GM18511 (cell line): ENCODE measurements around the gene NLRC5.
"Not testable (repeated sequence)": the region's sequence is repeated elsewhere in the genome, so short reads cannot be mapped to it uniquely, and the experiment has no call there.

Experiments
- ATAC-seq: cut with Tn5 transposase; IDR thresholded peaks from one replicate; pipeline ENCODE4 v1.9.1; 2021; ENCODE audit warnings: mild to moderate bottlenecking, moderate library complexity; ENCODE audit not compliant: unreplicated experiment

NLRC5 gene

DNA sequence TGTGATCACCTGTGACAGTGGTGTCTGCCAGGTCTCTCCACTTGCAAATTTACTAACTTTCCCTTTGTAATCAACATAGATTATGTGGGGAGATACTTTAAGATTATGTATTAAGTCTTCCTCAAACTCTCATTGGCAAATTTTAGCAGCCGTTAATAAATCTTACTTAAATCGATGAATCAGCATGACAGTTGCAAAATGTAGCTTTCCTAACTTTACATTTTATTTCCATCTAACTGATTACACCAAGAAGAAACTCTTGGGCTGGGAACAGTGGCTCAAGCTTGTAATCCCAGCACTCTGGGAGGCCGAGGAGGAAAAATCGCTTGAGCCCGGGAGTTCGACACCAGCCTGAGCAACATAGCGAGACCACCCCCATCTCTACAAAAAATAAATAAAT lies 79.7 kb downstream of the NLRC5 start:
- no peak for ATAC-seq

DNA sequence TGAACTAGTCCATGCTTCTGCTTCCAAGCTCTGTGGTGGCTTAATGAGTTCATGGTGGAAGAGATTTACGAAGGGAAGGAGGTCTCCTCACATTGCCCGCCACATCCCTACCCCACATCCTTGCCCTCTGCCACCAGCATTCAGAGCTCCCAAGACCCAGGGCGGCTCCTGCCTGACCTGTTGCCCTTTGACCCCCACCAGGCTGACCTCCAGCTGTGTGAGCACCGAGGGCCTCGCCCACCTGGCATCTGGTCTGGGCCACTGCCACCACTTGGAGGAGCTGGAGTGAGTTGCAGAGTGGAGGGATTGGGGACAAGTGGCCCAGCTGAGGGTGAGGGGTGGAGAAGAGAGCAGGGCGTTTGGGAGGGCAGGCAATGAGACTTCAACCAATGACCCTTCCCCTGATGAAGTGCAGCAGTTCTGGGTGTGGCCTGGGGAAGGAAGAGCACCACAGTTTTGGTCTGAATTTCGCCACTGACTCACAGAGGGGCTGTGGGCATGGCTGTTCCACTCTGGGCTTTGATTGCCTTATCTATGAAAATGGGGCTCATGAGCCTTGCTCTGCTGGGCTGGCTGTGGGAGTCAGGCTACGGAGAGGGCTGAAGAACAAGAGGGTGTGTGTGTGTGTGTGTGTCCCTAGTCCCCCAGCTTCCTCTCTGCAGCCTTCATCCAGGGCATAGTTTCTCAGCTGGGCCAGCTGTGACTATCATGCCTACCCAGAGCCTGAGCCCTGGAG lies 80.4 kb downstream of the NLRC5 start:
- ATAC-seq: no peak

DNA sequence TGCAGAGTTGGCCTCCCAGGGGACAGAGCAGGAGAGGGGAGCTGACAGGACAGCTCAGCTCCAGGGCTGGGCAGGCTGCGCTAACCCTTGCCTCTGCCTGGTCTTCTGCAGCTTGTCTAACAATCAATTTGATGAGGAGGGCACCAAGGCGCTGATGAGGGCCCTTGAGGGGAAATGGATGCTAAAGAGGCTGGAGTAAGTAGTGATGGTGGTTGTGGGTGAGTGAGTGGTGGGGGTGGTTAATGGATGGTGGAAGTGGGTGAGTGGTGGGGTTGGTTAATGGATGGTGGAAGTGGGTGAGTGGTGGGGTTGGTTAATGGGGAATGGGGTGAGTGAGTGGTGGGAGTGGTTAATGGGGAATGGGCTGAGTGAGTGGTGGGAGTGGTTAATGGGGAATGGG lies 81.1 kb downstream of the NLRC5 start:
- no peak for ATAC-seq

DNA sequence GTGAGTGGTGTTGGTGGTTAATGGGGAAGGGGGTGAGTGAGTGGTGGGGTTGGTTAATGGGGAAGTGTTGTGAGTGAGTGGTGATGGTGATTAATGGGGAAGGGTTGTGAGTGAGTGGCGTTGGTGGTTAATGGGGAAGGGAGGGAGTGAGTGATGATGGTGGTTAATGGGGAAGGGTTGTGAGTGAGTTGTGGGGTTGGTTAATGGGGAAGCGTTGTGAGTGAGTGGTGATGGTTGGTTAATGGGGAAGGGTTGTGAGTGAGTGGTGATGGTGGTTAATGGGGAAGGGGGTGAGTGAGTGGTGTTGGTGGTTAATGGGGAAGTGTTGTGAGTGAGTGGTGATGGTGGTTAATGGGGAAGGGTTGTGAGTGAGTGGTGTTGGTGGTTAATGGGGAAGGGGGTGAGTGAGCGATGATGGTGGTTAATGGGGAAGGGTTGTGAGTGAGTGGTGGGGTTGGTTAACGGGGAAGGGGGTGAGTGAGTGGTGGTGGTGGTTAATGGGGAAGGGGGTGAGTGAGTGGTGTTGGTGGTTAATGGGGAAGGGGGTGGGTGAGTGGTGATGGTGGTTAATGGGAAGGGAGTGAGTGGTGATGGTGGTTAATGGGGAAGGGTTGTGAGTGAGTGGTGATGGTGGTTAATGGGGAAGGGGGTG lies 81.8 kb downstream of the NLRC5 start:
- not testable (repeated sequence) for ATAC-seq

DNA sequence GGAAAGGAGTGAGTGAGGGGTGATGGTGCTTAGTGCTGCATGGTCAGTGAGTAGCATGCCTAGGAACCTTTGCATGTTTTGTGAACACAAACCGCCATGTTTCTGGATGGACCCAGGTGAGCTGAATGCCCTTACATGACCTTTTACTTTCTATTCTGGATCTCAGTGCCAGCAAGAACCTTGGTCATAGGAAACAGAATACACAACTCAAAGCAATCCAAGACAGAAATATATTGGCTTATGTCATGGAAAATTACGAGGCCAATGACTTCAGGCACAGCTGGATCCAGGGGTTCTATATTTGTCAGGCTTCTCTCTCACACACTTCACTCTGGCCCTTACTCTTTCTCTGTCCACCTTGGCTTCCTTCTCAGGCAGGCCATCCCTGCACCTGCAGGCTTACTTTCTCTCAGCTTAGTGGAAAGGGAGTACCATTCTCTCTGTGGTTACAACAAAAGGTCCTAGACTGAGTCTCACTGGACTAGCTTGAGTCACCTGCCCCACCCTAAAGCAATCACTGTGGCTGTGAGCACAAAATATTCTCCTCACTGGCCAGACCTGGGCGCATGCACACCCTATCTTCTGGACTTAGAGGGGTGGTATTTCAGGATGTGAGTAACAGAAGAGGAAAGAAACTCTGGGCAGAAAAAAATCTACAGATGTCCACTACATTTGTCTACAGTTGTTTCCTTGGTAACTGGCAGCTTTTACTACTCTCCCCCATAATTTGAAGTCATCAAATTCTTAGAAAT lies 82.7 kb downstream of the NLRC5 start:
- ATAC-seq: no peak

DNA sequence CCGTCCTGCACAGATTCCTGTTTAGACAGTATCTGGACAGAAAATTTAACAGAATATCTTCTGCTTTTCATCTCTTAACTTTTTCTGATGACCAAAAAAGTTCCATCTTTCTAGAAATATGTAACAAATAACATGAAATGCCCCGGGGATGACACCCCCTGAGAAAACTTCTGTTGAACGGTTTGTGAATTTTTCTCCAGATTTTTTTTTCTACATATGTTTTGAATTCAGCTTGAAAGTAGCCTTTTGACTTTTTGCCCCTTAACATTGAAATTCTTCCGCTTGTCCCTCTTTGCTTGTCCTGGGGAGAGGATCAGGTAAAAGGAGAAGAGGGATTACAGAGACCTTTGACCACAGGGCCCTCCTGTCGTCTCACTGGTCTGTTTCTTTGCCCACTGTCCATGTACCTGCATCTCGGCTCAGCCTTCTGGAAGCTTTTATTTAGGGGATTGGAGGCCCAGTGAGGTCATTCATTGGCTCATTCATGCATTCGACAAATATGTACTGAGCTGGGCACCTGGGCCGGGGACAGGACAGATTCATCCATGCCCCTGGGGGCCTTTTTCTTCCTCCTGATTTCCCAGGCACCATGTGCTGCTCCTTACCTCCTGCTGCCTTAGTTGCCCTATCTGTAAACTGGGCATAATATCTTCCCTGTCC lies 83.4 kb downstream of the NLRC5 start:
- no peak for ATAC-seq

DNA sequence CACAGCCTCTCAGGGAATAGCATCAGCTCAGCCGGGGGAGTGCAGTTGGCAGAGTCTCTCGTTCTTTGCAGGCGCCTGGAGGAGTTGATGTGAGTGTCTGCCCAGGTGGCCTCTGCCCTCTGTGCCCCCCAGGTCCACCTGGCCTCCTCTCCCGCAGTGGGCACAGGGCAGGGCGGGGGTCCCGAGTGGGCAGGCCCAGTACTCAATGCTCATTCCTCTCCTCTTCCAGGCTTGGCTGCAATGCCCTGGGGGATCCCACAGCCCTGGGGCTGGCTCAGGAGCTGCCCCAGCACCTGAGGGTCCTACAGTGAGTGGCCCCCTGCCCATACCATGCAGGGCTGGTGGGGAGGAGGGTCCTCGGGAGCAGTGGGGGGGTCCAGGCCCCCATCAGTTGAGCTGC lies 88.4 kb downstream of the NLRC5 start:
- no peak for ATAC-seq

DNA sequence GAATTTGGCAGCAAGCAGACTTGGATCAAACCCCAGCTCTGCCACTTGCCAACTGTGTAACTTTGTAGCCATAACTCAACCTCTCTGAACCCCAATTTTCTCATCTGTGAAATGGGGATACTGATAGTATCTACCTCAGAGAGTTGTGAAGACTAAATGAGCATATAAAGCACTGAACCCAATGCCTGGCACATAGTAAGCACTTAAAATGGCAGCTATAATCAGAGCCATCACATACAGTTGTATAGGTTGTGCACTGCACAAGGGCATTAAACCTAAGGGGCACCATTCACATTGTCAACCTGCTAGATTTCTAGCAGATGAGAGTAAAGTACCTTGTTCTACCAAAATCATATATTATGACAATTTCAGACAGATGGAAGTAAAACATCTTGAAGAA lies 92.4 kb downstream of the NLRC5 start:
- no peak for ATAC-seq

DNA sequence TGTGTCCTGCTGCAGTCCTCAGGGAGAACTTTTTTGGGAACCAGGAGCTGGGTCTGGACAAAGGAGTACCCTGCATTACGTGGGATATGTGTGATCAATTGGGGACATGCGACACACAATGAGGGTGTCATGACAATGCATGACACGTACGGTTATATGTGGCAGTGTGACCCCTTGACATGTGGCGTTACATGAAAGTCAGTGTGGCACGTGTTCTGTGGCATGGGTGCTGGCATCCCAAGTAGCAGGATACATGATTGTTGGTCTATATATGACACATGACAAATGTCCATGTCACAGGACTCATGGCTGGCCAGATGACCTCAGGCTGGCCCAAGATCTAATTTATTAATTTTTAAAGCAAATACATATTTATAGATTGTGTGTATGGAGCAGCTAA lies 93.3 kb downstream of the NLRC5 start:
- no peak for ATAC-seq

DNA sequence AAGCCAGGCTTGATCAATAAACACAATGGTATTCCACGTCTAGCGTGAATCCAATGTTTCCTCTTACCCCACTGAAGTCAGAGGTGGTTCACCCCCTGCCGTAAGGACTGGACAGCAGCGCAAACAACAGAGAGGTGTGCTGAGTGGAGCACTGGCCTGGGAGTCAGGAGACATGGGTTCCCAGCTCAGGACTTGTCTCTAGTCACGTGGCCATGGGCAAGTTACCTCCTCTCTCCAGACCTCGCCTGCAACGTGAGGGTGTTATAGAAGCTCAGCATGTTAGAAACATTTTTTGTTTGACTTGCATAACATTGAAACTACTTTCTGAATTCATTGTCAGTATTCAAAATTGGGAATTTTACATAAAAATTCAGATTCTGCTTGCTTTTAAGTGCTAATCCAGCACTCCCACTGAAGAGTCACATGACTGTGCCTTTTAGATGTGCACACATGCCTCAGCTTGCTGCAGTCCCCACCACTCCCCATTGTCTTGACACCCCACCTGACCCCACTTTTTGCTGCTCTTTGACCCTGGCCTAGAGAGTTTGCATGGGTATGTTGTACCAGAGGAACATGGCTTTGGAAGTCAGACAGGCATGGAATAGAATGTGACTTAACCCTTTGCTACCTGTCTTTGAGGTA lies 94.2 kb downstream of the NLRC5 start:
- no peak for ATAC-seq

DNA sequence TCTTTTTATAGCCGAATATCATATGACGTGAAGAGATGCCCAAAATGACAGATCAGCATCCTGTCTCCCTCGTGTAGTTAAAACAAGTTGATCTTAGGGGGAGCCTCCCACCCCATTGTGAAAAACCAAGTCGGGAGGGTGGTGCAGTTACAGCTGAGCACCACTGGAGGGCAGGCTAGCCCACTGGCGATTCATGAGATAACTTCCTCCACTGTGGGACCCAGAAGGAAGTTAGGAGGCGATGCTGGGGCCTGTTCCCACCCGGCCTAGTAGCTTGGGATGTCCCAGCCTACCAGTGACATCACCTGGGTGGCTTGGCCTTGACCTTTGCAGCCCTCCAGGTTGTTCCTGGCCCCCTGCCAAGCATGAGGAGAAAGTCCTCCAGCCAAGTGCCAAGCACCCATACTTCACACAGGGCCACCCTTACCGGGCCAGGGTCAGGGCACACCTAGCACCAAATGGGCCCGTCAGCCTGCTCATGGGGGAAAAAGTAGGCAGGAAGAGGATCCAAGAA lies 95.0 kb downstream of the NLRC5 start:
- ATAC-seq: no peak

DNA sequence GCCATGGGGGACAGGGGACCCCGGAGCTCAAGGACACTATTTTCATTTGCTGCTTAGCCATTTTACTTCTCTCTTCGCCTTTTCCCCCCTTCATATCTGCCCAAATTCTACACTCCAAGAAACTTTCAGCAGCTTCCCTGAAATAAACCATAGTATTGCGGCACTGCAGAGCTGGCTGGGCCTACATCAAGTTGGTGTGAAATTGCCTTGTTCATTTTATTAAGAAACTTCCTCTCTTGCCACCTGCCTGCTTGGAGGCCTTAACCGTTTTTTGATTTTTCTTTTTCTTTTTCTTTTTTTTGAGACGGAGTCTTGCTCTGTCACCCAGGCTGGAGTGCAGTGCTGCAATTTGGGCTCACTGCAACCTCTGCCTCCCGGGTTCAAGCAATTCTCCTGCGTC lies 95.6 kb downstream of the NLRC5 start:
- no peak for ATAC-seq

DNA sequence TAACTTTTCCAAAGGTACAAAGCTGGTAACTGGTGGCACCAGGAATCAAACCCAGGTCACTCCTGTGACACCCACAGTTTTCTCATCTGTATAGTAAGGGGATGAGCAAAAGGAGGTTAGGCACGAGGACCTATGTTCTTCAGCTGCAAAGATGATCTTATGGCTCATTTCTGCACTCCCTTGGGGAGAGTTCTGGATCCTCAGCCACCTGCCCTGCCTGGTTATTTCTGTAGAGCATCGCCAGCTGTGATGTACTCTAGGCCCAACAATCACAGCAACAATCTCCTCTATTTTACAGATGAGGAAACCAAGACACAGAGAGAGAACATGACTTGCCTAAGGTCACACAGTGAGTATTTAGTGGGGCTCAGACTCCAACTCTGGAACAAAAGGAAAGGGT lies 97.6 kb downstream of the NLRC5 start:
- ATAC-seq: no peak

DNA sequence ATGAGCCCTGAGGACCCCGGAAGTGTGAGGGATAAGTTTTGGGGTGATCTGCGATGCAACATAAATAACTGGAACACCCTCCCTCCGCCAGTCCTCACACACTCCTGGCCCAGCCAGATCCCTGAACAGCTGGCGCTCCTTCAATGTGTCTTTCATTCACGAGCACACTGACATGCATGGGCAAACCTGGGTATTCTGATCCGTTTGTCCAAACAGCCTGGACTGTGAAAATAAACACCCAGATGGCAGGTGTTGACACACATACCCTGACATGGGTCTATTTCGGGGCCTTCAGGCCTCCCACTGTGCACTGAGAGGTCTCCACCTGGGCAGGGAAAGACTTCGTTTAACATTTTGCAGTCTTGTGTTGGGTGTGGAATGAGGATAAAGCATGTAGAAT lies 100.0 kb downstream of the NLRC5 start:
- ATAC-seq: no peak

DNA sequence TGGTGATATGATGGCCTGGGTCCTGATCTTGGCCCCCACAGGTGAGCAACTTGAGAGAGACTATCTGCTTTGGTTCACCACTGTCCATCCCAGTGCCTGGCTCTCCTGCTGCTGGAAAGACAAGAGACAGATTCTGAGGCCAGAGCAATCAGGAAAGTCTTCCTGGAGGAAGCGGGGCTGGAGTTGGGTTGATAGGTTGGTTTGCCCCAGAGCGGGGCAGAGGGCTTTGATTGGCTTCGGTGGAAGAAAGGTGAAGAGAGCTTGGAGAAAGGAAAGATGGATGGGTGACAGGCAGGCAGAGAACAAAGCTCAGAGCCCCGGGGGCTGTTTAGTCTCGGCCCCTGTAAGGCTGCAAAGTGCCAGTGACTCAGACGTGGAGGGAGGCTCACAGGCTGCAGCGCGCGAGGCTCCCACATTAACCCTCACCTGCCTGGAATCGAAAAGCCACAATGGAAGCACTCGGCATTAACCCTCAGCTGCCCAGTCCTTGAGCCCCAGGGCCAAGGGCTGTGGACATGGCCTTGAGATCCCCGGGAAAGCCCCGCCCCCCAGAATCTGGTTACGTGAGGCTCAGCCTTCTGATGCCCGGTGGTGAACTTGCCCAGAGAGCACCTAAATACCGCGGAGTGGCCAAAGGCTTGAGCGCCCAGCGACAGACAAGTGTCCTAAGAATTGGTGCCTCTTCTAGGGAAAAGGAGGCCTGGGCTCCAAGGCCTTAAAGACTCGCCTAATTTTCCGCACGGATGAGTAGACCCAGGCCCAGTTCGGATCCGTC lies 102.0 kb downstream of the NLRC5 start:
- no peak for ATAC-seq

DNA sequence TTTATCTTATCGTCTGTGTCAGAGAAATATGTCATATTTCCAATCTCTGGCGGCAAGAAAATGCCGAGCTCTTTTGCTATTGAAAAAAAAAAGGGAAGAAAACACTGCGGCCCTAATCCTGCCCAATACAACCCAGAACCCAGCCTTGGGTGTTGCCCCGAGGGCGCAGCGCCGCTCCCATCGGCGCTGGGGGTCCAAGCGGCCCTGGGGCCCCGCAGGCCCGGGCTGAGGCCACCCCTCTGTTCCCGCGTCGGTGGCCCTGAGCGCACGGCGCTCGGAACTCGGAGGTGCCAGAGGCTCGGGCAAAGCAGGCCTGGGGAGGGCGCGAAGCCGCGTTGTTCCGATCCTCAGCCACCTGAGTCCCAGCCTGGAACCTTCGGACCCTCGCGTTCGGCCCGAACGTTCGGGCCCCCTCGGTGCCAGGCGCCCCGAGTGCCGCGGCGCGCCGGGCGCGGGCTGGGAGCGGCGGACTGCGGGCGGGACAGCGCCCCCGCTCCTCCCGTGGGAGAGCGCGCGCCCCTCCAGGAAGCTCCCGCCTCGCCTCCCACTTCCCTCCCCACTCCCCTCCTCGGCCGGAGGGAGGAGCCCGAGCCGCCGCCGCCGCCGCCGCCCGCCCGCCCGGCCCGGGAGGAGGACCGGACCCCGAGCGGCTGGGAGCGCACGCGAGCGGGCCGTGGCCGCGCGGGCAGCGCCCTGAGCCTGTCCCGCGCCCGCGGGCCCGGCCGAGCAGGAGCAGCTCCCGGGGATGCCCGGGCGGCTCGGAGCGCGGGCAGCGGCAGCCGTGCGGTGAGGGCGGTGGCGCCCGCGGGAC lies 102.8 kb downstream of the NLRC5 start, which contains the start of gene CPNE2:
Gene CPNE2, plus strand, starts transcription at position 609 of the 811 bp plus-strand sequence. CDS start 18,160 bp downstream, outside the sequence.
- peak; percentile 50 for ATAC-seq

DNA sequence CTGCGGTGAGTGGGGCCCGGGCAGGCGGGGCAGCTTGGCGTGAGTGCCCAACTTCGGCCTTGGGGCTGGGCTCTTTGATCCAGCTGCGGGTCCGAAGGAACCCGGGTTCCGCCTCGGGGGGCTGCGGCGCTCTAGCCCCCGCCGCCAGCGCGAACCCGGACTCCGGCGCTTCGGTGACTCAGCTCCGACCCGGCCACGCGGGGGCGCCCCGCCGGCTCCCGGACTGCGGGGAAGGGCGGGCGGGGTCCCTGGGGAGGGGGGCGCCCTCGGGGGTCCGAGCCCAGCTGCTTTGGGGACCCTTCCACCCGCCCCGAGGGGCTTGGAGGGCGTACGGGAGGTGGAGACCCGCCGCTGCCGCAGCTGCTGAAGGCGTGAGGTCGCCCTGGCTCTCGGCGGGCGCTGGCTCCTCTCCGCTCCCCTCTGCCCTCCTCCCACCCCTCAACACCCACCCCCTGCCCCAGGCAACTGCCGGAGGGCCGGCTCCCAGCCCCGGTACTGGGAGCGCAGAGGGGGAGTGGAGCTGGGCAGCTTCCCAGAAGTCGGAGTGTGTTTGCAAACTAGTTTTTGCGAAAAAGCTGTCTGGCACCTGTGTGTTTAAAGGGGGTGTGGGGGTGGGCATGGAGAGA lies 103.5 kb downstream of the NLRC5 start:
- ATAC-seq: peak; percentile 58

DNA sequence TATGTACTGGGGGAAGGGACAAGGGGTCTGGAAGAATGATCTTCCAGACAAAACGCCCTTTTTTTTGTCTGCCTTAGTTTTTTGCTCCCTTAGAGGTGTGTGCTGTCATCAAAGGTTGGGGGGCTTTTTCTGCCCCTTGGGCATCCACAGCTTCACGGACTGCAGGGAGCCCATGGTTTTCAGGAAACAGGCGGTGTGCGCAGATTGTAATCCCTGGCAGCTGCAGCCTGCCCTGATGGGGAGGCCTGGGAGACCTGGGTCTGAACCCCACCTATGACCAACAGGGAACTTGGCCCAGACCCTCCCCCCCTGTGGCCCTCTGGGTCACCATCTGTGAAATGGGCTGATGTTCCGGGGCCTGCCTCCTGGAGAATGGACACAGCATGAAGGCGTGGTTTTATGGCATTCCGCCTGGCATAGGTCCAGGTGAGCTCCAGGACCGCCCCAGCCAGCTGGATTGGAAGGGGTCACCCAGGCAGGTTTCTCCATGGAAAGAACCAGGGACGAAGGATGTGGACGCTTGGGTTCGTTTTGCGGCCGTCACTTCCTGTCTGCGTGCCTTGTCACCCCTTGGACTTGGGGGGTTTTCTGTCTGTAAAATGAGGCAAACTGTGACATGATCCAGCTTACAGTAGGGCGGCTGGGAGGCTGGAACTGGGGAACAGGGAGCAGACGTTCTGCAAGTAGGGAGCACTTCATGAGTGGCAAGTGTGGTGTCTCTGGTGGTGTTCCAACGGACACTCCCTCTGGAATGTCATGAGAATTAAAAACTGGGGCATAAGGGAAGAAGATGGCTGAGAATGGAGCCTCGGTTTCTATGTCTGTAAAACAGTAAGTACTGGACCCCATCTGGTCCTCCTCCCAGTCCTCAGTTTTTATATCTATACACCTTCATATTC lies 104.6 kb downstream of the NLRC5 start:
- ATAC-seq: no peak
